NCI-H1436 (cell line): Measurements from ENCODE around the gene RABGGTB.
A peak's percentile ranks its signal among the peaks of the same experiment; 100 is the strongest.
"Not testable (repeated sequence)": the region's sequence is repeated elsewhere in the genome, so short reads cannot be mapped to it uniquely, and the experiment has no call there.

ENCODE experiments used
- DNase-seq: peaks from one replicate; lab custom pipeline; 2025; lab: John Stamatoyannopoulos, UW

The RABGGTB gene

DNA sequence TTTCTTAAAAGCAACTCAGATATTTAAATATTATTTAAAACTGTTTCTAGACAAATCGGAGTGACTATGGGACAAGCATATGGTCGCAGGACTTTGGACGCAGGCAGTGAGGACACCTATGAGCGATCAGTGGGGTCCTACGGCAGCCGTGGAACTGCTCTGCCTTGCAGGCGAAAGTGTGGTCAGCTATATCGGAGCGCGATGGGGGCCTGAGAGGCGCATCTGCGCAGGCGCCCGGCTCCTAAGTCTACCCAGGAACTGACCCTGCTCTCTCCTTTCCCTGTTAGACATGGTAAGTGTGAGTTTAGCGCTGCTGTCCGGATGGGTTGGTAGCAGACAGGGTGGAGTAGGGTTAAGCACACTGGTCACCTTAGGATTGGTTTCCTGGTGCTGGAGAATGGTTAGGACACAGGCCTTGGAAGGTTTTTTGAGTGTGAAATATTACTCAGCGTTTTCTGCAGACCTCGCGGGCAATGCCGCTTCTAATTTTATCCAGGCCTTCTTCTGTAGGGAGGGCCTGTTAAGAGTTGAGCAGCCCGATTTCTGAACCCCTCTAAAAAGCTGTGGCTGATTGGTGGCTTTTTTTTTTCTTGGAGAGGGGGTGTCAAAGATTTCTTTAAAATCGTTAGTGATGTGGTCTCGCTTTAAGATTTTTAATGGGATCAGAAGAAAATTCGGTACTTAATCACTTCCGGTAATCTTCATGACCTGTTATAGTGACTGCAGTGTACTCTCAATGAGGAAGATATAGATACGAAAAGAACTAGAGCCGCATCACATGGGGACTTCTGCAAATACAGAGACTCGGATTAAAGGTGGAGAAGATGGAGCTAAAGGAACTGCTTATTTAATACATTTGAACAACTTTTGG lies at the start of gene RABGGTB:
RABGGTB (plus strand) TSS at position 274 of the 871 bp plus-strand sequence; CDS start at position 290, 16 bp downstream.
- DNase-seq: peak; percentile 94

- no peak for DNase-seq
Observed at GRCh38 chr1:75742047-75742625, 43.9 kb upstream of the RABGGTB start.

GRCh38 chr1:75745276-75745675 lies 40.8 kb upstream of the RABGGTB start:
- no peak for DNase-seq

GRCh38 chr1:75757210-75757609 lies 28.8 kb upstream of the RABGGTB start:
- not testable (repeated sequence) for DNase-seq

DNA sequence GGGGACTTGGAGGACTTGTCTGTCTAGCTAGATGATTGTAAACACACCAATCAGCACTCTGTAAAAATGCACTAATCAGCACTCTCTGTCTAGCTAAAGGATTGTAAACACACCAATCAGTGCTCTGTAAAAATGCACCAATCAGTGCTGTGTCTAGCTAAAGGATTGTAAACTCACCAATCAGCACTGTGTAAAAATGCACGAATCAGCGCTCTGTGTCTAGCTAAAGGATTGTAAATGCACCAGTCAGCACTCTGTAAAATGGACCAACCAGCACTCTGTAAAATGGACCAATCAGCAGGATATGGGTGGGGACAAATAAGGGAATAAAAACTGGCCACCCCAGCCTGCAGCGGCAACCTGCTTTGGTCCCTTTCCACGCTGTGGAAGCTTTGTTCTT lies 27.5 kb upstream of the RABGGTB start:
- not testable (repeated sequence) for DNase-seq

DNA sequence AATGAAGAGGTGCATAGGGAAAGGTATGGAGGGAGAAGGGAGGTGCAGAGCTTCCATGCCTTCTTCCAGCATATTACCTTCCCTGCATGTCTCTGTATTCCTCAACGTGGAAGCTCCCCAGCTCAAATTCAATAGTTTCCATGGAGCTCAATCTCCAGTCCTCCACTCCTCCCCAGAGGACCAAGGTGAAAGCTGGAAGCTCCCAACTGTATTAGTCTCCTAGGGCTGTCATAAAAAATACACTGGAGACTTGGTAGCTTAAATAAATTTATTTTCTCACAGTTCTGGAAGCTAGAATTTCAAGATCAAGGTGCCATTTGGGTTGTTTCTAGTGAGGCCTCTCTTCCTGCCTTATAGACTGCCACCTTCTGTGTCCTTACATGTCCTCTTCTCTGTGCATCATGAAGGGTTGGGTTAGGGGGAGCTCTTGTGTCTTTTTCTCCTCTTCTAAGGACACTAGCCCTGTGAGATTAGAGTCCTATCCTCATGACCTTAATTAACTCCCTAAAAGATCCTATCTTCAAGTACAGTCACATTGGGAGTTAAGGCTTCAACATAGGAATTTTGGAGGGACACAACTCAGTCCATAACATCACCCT lies 21.9 kb upstream of the RABGGTB start:
- no peak for DNase-seq

DNA sequence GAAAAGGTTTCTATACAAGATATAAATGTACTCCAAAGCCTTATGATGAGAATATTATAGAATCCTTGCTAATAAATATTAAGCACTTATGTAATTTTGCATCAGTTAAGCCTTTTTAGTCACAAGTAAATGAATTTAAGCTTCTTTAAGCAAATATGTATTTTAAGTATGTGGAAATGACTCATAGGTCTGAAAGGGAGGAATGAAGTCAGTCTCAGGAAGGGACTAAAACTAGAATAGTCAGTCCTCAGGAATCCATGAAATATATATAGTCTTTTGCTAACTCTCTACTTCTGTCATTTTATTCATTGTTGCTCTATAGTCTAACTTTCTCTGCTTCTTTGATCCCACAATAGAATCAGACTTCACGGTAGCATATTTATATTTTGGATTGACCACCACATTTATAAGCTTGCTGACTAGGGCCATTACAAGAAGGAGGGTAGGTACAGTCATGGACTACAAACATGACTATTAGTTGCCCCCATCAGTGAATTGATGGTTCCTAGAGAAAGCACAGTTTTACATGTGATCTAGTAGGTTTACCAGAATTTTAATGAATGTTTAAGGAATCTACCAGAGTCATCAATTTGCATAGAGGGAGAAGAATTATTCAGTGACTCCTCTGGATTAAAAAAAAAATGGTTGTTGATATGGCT lies 20.2 kb upstream of the RABGGTB start:
- no peak for DNase-seq

- DNase-seq: no peak
Observed at GRCh38 chr1:75768016-75768415, 18.0 kb upstream of the RABGGTB start.

GRCh38 chr1:75770761-75771160 lies 15.3 kb upstream of the RABGGTB start:
- no peak for DNase-seq

DNA sequence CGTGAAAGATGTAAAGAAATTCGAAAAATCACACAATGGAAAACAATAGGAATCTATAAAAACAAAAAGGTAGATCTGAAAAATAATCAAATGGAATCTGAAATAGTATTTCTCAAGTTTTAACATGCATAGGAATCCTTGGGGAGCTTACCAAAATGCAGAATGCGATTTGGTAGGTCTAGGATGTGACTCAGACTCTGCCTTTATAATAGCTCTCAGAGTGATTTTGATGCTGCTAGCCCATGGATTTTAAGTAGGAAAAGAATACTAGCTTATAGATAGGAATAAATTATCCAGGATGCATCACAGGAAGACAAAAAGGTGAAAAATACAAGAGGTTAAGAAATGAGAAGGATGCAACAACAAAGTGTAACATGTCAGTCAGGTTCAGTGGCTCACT lies 14.1 kb upstream of the RABGGTB start:
- no peak for DNase-seq

DNA sequence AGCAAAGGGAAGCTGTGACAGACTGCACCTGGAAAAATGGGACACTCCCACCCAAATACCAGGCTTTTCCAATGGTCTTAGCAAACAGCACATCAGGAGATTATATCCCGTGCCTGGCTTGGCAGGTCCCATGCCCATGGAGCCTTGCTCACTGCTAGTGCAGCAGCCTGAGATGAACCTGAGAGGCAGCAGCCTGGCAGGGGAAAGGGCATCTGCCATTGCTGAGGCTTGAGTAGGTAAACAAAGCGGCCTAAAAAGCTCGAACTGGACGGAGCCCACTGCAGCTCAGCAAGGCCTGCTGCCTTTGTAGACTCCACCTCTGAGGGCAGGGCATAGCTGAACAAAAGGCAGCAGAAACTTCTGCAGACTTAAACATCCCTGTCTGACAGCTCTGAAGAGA lies 8.2 kb upstream of the RABGGTB start:
- not testable (repeated sequence) for DNase-seq

DNA sequence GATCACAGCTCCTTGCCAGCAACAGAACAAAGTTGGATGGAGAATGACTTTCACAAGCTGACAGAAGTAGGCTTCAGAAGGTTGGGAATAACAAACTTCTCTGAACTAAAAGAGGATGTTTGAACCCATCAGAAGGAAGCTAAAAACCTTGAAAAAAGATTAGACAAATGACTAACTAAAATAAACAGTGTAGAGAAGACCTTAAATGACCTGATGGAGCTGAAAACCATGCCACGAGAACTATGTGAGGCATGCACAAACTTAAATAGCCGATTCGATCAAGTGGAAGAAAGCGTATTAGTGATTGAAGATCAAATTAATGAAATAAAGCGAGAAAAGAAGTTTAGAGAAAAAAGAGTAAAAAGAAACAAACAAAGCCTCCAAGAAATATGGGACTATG lies 7.4 kb upstream of the RABGGTB start:
- not testable (repeated sequence) for DNase-seq

DNA sequence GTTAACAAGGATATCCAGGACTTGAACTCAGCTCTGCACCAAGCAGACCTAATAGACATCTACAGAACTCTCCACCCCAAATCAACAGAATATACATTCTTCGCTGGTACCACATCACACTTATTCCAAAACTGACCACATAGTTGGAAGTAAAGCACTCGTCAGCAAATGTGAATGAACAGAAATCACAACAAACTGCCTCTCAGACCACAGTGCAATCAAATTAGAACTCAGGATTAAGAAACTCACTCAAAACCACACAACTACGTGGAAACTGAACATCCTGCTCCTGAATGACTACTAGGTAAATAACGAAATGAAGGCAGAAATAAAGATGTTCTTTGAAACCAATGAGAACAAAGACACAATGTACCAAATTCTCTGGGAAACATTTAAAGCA lies 5.9 kb upstream of the RABGGTB start:
- DNase-seq: not testable (repeated sequence)

GRCh38 chr1:75783920-75784319 lies 2.1 kb upstream of the RABGGTB start:
- not testable (repeated sequence) for DNase-seq

DNA sequence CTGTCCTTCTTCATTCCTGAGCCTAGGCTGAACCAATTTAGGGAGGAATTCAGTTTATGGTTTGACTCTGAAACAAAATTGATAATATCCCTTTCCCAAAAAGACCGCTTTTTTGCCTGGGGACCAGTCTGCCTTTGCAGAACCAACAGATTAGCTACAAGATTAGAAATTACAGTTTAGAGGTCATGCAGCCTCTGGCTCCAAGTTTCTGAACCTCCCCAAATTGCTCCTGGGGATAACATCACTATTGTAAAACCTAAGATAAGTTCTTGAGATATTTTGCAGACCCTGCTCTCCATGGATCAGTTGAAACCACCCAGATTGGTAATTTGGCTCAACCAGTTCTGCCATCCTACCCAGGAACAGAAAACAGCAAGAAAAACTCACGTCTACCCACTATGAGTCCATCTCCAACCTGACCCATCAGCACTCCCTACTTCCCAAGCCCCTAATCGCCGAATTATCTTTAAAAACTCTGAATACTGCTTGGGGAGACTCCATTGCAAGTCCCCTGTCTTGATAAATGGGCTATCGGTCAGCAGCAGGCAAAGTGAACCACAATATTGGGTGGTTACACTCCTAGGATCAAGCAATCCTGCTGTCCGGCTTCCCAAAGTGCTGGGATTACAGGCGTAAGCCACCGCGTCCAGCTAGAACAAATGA lies 605 bp upstream of the RABGGTB start:
- no peak for DNase-seq

DNA sequence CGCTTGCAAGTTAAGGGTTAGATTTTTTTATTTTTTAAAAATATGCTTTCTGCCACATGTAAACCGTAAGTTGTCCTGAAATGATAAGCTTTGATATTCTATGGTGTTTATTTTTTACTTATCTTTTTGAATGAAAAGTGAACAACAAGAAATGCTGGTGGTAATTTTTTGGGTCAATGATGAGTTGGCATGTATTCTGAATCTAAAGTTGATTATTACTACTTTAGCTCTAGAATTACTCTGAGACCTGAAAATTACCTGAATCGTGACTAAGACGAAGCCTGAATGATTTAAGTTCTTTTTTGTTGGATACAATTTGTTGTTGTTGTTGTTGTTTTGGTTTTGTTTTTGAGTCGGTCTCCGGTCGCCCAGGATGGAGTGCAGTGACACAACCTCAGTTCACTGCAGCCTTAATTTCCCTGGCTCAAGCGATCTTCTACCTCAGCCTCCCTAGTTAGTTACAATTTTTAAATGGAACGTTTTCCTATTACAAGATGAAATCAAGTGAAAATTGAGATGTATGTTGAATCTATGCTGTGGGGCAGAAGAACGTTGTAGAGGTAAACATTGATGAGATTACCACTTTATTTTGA lies 941 bp downstream of the RABGGTB start:
- no peak for DNase-seq

DNA sequence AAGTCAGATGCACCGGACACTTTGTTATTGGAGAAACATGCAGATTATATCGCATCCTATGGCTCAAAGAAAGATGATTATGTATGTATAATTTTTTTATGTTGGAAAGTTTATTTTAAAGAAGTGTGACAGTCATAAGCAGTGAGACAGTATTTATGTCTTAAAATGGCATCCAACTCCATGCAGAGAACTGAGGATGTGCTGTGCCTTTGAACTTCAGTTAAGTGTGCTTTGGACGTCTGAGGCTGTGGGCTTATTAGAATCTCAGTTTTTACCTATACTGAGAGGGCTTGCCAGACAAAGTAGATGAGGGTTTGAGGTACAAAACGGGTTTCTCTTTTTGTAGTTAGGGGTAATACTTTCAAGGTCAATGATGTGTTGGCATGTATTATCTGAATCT lies 1.5 kb downstream of the RABGGTB start:
- DNase-seq: no peak

GRCh38 chr1:75789988-75790387 lies 3.9 kb downstream of the RABGGTB start:
- no peak for DNase-seq

DNA sequence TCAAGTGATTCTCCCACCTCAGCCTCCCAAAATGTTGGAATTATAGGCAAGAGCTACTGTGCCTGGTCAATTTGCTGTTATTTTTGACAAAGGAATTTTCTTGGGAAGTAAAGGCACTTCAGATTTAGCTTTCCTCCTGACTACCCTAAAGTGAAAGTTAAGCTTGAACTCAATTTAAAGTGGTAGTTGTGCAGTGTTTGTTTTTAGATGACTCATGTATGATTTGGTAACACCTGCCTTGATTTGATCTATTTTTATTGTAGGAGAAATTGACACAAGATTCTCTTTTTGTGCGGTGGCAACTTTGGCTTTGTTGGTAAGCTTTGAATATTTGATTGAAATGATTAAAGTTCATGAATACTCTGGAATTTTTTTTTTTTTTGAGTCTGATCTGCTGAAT lies 5.0 kb downstream of the RABGGTB start:
- DNase-seq: no peak

- DNase-seq: no peak
Observed at GRCh38 chr1:75792091-75792490, 6.0 kb downstream of the RABGGTB start.

DNA sequence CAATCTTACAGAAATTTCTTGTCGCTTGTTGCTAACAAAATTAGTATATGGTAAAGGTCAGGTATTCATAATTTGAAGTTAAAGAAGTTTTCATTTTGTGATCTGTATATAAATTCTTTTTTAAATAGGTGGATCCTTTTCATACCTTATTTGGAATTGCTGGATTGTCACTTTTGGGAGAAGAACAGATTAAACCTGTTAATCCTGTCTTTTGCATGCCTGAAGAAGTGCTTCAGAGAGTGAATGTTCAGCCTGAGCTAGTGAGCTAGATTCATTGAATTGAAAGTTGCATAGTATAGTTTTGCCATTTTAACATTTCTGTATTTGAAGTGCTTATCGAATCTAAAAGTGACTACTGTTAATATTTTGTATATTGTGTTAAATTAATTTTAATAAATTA lies 8.3 kb downstream of the RABGGTB start:
- DNase-seq: no peak
